SK-N-MC (cell line): ENCODE measurements around the gene HADHB.

Experiments
- EZH2 ChIP-seq: fragments of 200-600 bp; sonication (generic); IDR thresholded peaks from one replicate; pipeline ENCODE4 v1.6.1; 2017; ENCODE audit warnings: antibody characterized with exemption
- FOXP2 ChIP-seq: optimal IDR thresholded peaks from 2 replicates; pipeline ENCODE3; 2011; ENCODE audit warnings: mild to moderate bottlenecking, moderate library complexity; ENCODE audit not compliant: insufficient read depth; ENCODE audit errors: extremely low read length, control extremely low read depth
- POLR2AphosphoS5 ChIP-seq: IDR thresholded peaks from 2 replicates; pipeline ENCODE4 v1.6.1; 2012; ENCODE audit warnings: mild to moderate bottlenecking, low read depth, low read length, borderline replicate concordance

DNA sequence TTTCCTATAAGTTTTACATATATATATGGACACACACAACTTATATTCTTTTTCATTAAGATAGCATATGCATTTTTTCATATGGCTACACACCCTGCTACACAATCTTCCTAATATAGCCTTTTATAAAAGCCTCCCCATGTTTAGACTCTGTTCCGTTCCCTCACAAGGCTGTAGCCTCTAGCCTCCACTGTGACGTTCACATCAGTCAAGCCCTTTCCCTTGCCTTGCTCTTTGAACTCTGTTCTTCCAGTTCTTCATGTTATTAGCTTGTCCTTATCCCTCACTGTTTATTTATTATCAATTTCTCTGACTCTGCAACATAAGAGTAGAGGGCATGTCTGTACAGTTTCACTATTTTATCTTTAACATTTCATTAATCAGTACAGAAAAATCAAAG lies 38.9 kb downstream of the HADHB start:
- TF ChIP-seq EZH2: no peak
- no peak for TF ChIP-seq POLR2AphosphoS5
- TF ChIP-seq FOXP2: no peak
